Muscle of back (tissue), 11 donors: ENCODE data around the gene MPPED2. TPM values are rescaled to one million over a fixed set of nuclear protein-coding genes. Genes with fewer than 3 reads are reported as not detected.

Experiments
- DNase-seq, 3 donors: peaks; one replicate each; pipeline versions ENCODE4 v3.0.0 to v3.0.0-alpha.2; 2013
- polyA plus RNA-seq, 10 donors: library from polyadenylated mRNA; unstranded; fragments of 120-200 nt; gene quantifications; one replicate each; pipeline ENCODE4 v1.2.1, GENCODE V29; 2013; ENCODE audit not compliant: insufficient read length in 10 of 10

Gene MPPED2
- polyA plus RNA-seq, 10 donors: 4.1 to 10.0 (median 7.9) TPM

GRCh38 chr11:30533445-30533947 is 52.7 kb downstream of the MPPED2 start:
- DNase-seq: no peak

DNA sequence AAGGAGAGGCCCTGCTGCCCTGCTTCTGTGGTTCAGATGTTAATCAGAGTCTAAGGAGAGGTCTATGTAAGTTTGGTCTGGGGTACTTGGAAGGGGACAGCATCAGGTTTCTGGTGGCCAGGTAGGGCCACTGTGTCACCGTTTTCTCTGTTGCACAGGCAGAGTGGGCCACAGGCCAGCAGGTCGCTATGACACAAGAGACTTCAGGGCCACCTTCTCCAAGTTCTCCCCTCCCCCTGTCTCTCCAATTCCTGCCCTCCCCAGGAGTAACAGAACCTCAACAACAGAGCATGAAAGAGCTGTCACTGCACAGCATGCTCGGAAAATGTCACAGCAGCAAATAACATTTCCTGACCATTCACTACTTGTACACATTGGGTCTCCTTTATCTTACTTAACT is 58.6 kb downstream of the MPPED2 start:
- DNase-seq: no peak

GRCh38 chr11:30526558-30526957 is 59.6 kb downstream of the MPPED2 start:
- no peak for DNase-seq

GRCh38 chr11:30522536-30523243 is 63.5 kb downstream of the MPPED2 start:
- no peak for DNase-seq

DNA sequence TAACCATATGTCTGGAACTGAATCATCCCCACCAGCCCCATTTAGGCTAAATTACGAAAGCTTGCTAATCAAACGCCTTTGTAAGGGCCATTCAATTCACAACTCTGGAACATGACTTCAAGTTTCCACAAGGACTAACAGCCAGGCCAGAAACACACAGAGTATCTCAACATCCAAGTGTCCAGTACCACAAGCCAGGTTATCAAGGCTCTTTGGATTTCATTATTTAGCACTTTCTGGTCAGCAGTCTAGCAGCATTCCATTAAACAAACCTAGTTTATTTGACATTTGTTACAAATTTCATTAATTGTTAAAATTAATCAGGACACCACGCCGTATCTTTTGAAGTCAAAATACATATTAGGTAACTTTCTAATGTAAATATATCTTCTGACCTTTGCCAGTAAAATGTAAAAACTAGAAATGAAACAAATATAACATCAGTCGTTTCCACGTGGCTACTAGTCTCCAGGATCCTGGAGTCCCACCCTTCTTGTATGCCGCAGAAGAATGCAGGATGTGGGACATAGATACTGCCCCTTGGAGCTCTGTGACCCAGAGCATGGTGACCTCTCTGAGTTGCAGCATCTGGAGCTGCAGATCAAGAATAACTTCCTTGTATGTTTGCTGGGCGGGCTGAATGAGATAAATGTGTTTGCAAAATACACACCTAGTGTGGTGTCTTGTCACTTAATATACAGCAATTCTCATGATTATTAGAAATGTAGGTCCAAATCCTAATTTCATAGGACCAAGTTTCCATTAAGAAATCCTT is 64.7 kb downstream of the MPPED2 start:
- no peak for DNase-seq

GRCh38 chr11:30513087-30513486 is 73.1 kb downstream of the MPPED2 start:
- no peak for DNase-seq

GRCh38 chr11:30511408-30511807 is 74.7 kb downstream of the MPPED2 start:
- no peak for DNase-seq

DNA sequence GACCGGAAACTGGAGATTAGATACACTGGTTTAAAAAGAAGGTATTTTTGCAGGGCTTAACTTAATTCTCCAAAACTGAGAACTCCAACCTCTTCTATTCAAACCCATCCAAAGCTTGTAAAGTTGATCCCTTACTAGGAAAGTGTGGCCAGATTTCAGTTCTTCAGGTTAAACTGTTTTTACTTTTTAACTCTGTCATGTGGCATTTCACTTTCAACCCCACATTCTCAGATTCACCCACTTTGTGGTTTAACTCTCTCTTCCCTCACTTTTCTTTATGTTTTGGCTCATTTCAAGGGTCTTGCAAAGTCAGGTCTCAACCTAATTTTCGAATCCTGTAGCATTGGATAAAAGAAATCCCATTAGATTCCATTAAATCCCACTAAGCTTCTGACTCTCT is 75.4 kb downstream of the MPPED2 start:
- no peak for DNase-seq

DNA sequence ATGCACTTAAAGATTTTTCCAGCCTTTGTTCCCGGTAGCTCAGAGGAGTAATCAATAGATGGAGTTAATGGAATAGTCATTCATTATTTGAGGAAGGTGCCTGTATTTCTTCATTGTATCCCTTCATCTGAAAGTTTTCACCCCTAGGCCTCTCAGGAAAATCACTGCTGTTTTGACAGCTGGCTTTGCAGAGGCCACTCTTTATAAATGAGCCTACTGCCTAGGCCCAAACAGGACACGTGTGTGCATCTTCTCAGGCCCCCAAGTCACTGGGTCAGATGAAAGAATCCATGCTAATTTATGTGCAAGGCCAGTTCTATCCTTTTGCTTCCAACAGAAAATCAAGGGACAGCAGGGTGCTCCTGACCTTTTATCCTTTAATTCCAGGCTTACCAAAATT is 76.8 kb downstream of the MPPED2 start:
- DNase-seq: no peak

DNA sequence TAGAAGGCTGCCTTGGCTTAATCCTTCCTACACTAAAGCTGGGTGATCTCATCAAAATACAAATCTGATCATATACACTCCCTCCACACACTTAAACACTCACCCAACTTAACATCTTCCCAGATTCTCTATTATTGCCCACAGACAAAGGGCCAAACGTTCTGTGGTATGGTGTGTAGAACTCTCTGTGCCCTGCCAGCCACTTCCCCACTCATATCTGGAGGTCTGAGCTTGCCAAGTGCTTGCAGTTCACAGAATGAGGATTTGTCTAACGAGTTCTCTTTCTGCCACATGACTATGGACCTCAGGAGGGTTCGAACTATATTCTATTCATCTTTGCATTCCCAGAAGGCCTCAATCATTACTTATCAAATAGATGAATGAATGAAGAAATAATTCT is 77.6 kb downstream of the MPPED2 start:
- DNase-seq: no peak

DNA sequence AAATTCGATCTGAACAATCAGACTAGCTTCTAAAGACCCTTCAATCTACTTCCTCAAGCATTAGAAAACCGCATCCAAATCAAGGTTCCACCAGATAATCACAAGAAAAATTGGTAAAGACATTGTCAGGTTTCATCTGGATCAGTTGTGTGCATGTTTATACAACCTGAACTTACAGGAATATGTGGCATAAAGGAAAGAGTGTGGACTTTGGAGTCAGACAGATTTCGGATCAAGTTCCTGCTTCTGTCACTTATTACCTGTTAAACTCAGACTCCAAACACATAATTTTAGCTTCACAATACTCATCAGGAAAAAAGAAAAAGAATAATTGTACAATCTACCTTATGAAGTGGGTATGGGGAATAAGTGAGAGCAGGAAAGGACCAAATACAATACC is 80.5 kb downstream of the MPPED2 start:
- DNase-seq: no peak

GRCh38 chr11:30504468-30504867 is 81.7 kb downstream of the MPPED2 start:
- DNase-seq: no peak

- no peak for DNase-seq
Observed at GRCh38 chr11:30503156-30503555, 83.0 kb downstream of the MPPED2 start.

DNA sequence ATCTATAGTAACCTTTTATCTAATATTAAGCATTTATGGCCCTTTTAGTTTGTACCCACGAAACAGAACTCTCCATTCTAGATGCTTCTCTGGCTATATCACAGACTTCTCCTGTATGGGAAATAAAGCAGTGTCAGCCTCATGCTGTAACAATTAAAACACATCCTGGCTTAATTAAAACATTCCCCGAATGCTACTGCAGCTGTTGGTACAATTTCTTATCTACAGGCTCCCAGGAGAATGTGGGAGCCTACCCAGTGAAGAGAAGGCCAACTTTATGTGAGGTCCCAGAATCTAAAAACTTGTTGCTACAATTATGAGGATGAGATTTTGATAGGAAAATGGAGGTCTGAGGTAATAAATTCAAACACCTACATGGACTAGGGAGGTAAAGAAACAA is 83.8 kb downstream of the MPPED2 start:
- no peak for DNase-seq

- no peak for DNase-seq
Observed at GRCh38 chr11:30501744-30502143, 84.4 kb downstream of the MPPED2 start.

GRCh38 chr11:30499940-30500339 is 86.2 kb downstream of the MPPED2 start:
- DNase-seq: no peak

DNA sequence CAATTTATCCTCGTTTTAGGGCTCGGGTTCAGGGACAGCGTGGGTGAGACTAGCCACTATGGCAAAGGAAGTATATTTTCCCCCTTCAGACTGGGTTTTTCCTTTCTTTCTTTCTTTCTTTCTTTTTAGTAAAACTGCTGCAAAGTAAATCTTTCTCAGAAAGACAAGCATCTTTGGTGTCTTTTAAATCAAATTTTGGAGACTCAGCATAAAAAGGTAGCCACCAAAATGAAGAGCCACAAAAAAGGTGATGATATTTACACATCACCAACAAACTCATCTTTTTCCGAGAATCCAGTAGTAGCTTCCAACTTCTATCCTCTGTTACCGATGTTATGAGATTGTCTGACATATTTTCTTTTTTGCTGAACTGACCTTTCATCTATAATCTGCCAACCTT is 88.6 kb downstream of the MPPED2 start:
- DNase-seq: no peak

GRCh38 chr11:30496935-30497334 is 89.2 kb downstream of the MPPED2 start:
- DNase-seq: no peak

GRCh38 chr11:30495437-30495836 is 90.7 kb downstream of the MPPED2 start:
- DNase-seq: no peak

DNA sequence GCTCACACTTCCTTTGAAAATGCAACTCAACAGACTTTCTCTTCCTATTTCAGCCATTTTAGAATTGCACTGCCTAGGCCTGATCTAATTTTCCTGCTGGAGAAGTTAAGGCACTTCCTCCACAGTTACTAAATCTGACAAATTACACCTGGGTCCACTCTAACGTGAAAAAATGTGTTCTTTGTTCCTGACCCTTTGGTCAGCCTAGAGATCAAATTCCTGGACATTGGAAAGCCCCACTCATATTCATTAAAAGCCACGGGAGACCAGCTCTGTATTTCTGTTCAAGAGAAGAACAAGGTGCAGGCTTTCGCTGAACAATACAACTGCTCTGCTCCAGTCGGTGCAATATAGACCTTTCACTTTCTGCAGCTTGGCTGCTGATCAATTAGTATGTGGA is 96.6 kb downstream of the MPPED2 start:
- DNase-seq: no peak

DNA sequence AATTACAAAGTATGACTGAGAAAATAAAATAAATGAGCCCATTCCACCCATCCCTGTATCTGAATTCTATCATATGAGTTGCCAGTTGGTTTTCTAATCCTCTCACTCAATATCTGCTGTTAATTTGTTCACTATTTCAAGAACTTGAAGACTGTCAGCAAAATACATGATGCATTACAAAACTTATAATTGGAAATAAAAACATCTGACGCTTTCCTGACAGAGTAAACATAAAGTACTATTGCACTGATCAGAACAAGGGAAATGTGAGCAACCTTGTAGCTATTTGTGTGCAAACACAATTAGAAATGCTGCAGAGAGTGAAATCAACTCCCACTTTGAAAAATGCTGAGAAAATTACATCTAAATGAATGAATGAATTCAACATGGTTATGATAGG is 97.1 kb downstream of the MPPED2 start:
- DNase-seq: no peak

- DNase-seq: peak; percentile 49 to 75 (median 62)
Observed at GRCh38 chr11:30488304-30488998, 97.7 kb downstream of the MPPED2 start.
